ENCODE results near the gene CGA. TPM values are rescaled to one million over a fixed set of nuclear protein-coding genes. Genes with fewer than 3 reads are reported as not detected.

The CGA gene
- 0.09 TPM in 1 of 2 replicates, not detected in the other for total RNA-seq

GRCh38 chr6:87095087-87095509 is at the start of gene CGA:
TSS of gene CGA (minus strand) at chr6:87095106. CDS start at chr6:87088200, 6,906 bp downstream.

Other genes starting within 250 kb of the CGA start
- not detected in 2 replicates for gene HTR1E, start 157.6 kb downstream of the CGA start, total RNA-seq
- gene ZNF292, start 60.5 kb upstream of the CGA start, total RNA-seq, result 20.2 and 26.8 TPM in 2 replicates
- 3.6 and 4.1 TPM in 2 replicates for gene SMIM8, start 227.5 kb upstream of the CGA start, total RNA-seq
- gene GJB7, start 234.2 kb upstream of the CGA start, total RNA-seq, result not detected in 2 replicates
- gene C6orf163, start 249.7 kb upstream of the CGA start, total RNA-seq, result 1.1 and 1.8 TPM in 2 replicates

Measured in smooth muscle cell of bladder (primary cell).